Measurements from ENCODE around the gene TSPAN7.

TSPAN7 gene

DNA sequence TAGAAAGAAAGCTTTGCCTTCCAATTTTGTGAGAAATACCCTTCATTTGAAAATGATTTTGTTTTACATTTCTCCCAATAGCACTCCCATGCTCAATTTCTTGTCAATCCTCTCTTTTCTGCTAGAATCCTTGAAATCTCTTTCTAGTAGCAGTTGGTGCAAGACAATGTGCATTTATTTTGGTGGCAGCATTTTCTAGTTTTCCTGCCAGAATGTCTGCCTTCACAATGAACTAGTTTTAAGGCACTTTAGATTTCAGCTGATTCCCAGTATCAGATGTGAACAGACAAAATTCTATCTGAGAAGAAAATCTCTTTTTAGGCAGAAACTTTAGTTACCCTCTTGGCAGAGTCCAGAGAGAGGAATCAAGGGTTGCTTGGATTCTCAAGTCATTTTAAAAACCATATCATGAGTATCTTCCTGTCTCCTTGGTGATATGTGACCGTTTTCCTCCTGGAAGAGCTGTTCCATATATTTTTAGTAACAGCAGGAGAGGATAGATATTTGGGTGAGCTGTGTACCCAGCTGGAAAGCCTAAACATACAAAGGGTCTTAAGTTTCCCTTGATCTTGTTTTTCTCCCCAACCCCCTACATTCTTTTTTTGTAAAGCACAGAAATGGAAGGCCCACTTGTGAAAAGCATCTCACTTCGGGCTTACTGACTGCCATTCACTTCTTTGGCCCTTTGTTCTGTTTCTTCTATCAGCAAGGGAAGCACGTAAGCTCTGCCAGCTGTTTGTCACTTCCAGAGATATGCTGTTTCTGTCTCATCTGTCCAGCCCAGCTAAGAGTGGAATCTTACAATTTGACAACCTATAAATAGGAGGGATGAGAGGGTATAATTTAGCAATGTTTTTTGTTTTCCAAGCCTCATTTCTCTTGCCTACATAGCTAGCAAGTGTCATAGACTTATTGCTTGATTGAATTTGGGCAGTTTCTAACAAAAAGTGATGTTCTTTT, 38.7 kb downstream of the TSPAN7 start:
- no peaks in the 10 kb centered on the region for H4K20me1 ChIP-seq (ENCODE audit: control insufficient read depth, insufficient read depth, low read depth, low read length)
- no peaks in the 10 kb centered on the region for H3K36me3 ChIP-seq (ENCODE audit: control insufficient read depth, low read length)
- no peaks in the 10 kb centered on the region for H3K79me2 ChIP-seq (ENCODE audit: control insufficient read depth, low read length)
- no peaks in the 10 kb centered on the region for H3K9me3 ChIP-seq (ENCODE audit: control insufficient read depth, insufficient read depth, low read length)
- no peaks in the 10 kb centered on the region for H3K4me1 ChIP-seq (ENCODE audit: control insufficient read depth, low read length)
- no peaks in the 10 kb centered on the region for H3F3A ChIP-seq (ENCODE audit: control insufficient read depth, insufficient read depth)
- no peak for TF ChIP-seq CTCF (IDR thresholded peaks at IDR 0.05; ENCODE audit: low read depth, low read length, poor library complexity, severe bottlenecking)
- TF ChIP-seq EZH2phosphoT487 (IDR thresholded peaks at IDR 0.05; ENCODE audit: borderline replicate concordance, low read length), result no peak
- no peaks in the 10 kb centered on the region for H3K9me2 ChIP-seq (replicated peaks; ENCODE audit: control insufficient read depth, low read length)
- H3K27ac ChIP-seq (ENCODE audit: low read depth, low read length), result no peak overlapping the region
- no peaks in the 10 kb centered on the region for H3K27me3 ChIP-seq (ENCODE audit: control insufficient read depth, low read length)
- H3K4me2 ChIP-seq (ENCODE audit: low read length), result no peak overlapping the region
- H3K4me3 ChIP-seq (ENCODE audit: low read length), result no peak overlapping the region

- Histone ChIP-seq H3K4me3 (ENCODE audit: low read length) (no peak overlapping the region), H3K9me2 (replicated peaks; ENCODE audit: control insufficient read depth, low read length) (no peaks in the 10 kb centered on the region), H3K9me3 (ENCODE audit: control insufficient read depth, insufficient read depth, low read length) (no peaks in the 10 kb centered on the region), H3K4me1 (ENCODE audit: control insufficient read depth, low read length) (no peaks in the 10 kb centered on the region), H4K20me1 (ENCODE audit: control insufficient read depth, insufficient read depth, low read depth, low read length) (no peaks in the 10 kb centered on the region), H3F3A (ENCODE audit: control insufficient read depth, insufficient read depth) (no peaks in the 10 kb centered on the region), H3K36me3 (ENCODE audit: control insufficient read depth, low read length) (no peaks in the 10 kb centered on the region), H3K4me2 (ENCODE audit: low read length) (no peak overlapping the region), H3K27me3 (ENCODE audit: control insufficient read depth, low read length) (no peaks in the 10 kb centered on the region), H3K27ac (ENCODE audit: low read depth, low read length) (no peak overlapping the region), H3K79me2 (ENCODE audit: control insufficient read depth, low read length) (no peaks in the 10 kb centered on the region)
- TF ChIP-seq CTCF (IDR thresholded peaks at IDR 0.05; ENCODE audit: low read depth, low read length, poor library complexity, severe bottlenecking), result no peak
- no peak for TF ChIP-seq EZH2phosphoT487 (IDR thresholded peaks at IDR 0.05; ENCODE audit: borderline replicate concordance, low read length)
Observed at GRCh38 chrX:38601866-38602265, 40.5 kb downstream of the TSPAN7 start.

GRCh38 chrX:38606821-38607220, 45.5 kb downstream of the TSPAN7 start:
- H3F3A ChIP-seq (ENCODE audit: control insufficient read depth, insufficient read depth), result no peaks in the 10 kb centered on the region
- H3K27me3 ChIP-seq (ENCODE audit: control insufficient read depth, low read length), result no peaks in the 10 kb centered on the region
- TF ChIP-seq EZH2phosphoT487 (IDR thresholded peaks at IDR 0.05; ENCODE audit: borderline replicate concordance, low read length), result no peak
- no peak for TF ChIP-seq CTCF (IDR thresholded peaks at IDR 0.05; ENCODE audit: low read depth, low read length, poor library complexity, severe bottlenecking)
- no peaks in the 10 kb centered on the region for H3K4me1 ChIP-seq (ENCODE audit: control insufficient read depth, low read length)
- no peak overlapping the region for H3K27ac ChIP-seq (ENCODE audit: low read depth, low read length)
- H3K79me2 ChIP-seq (ENCODE audit: control insufficient read depth, low read length), result no peaks in the 10 kb centered on the region
- no peak overlapping the region for H3K4me3 ChIP-seq (ENCODE audit: low read length)
- no peaks in the 10 kb centered on the region for H3K9me3 ChIP-seq (ENCODE audit: control insufficient read depth, insufficient read depth, low read length)
- H3K9me2 ChIP-seq (replicated peaks; ENCODE audit: control insufficient read depth, low read length), result no peaks in the 10 kb centered on the region
- no peaks in the 10 kb centered on the region for H3K36me3 ChIP-seq (ENCODE audit: control insufficient read depth, low read length)
- H4K20me1 ChIP-seq (ENCODE audit: control insufficient read depth, insufficient read depth, low read depth, low read length), result no peaks in the 10 kb centered on the region
- no peak overlapping the region for H3K4me2 ChIP-seq (ENCODE audit: low read length)

Measured in DOHH2 (cell line).